HEK293 (cell line): ENCODE data around the gene COL7A1.

Source experiments
- ZBTB7A ChIP-seq: fragments of 450-650 bp; formaldehyde crosslinking; IDR thresholded peaks from 2 replicates; pipeline ENCODE4 v1.5.1; 2016; ENCODE audit warnings: low read depth, missing biosample characterization, missing genetic modification characterization
- ZNF660 ChIP-seq: fragments of 450-650 bp; IDR thresholded peaks from 2 replicates; pipeline ENCODE4 v1.5.1; 2018; ENCODE audit warnings: missing biosample characterization, mild to moderate bottlenecking, missing genetic modification characterization
- TF ChIP-seq, protein P1 (sequence below): fragments of 450-650 bp; formaldehyde crosslinking; IDR thresholded peaks from 2 replicates; pipeline ENCODE4 v1.5.1; 2016; ENCODE audit warnings: missing biosample characterization, missing genetic modification characterization
- TF ChIP-seq, protein P2 (sequence below): fragments of 450-650 bp; formaldehyde crosslinking; IDR thresholded peaks from 2 replicates; pipeline ENCODE4 v1.5.1; 2016; ENCODE audit warnings: missing biosample characterization, missing genetic modification characterization

DNA sequence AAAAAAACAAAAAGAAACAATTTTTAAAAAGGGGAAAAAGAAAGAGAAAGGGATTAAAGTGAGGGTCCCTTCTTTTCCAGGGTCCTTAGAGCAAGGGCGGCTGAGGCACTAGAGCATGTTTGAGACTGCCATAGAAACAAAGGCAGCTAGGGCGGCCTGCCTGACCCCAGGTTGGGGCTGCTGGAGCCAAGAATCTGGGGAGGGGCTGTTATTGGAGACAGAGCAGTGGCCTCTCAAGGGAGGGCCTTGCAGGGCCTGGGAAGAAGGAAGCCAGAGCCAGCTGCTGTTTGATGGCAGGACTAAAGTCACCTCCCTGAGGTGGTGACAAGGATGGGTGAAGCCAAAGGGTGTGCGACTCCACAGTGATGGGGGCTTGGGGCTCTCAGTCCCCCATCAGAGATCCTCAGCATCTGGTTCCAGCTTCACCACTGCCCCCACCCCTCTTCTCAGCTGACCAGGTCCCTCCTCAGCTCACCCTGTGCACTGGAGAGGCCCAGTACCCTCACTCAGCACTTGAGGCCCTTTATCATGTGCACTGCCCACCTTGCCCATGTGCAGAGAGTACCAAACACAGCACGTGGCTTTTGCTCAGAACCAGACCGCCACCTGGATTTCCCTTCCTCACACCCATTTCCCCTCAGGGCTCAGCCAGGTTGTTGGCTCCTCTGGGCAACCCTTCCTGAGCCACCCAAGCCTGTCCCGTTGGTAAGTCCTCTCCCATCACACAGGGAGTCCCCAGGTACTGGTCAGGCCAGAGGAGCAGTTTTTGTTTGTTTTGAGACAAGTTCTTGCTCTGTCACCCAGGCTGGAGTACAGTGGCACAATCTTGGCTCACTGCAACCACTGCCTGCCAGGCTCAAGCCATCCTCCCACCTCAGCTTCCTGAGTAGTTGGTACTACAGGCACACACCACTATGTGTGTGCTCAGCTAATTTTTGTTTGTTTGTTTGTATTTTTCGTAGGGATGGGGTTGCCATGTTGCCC lies 24.7 kb upstream of the COL7A1 start:
- TF ChIP-seq ZNF660 (no peak), ZBTB7A (tag by site-specific recombination) (no peak)
- TF ChIP-seq, protein P1, sequence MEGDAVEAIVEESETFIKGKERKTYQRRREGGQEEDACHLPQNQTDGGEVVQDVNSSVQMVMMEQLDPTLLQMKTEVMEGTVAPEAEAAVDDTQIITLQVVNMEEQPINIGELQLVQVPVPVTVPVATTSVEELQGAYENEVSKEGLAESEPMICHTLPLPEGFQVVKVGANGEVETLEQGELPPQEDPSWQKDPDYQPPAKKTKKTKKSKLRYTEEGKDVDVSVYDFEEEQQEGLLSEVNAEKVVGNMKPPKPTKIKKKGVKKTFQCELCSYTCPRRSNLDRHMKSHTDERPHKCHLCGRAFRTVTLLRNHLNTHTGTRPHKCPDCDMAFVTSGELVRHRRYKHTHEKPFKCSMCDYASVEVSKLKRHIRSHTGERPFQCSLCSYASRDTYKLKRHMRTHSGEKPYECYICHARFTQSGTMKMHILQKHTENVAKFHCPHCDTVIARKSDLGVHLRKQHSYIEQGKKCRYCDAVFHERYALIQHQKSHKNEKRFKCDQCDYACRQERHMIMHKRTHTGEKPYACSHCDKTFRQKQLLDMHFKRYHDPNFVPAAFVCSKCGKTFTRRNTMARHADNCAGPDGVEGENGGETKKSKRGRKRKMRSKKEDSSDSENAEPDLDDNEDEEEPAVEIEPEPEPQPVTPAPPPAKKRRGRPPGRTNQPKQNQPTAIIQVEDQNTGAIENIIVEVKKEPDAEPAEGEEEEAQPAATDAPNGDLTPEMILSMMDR = no peak
- TF ChIP-seq, protein P2, sequence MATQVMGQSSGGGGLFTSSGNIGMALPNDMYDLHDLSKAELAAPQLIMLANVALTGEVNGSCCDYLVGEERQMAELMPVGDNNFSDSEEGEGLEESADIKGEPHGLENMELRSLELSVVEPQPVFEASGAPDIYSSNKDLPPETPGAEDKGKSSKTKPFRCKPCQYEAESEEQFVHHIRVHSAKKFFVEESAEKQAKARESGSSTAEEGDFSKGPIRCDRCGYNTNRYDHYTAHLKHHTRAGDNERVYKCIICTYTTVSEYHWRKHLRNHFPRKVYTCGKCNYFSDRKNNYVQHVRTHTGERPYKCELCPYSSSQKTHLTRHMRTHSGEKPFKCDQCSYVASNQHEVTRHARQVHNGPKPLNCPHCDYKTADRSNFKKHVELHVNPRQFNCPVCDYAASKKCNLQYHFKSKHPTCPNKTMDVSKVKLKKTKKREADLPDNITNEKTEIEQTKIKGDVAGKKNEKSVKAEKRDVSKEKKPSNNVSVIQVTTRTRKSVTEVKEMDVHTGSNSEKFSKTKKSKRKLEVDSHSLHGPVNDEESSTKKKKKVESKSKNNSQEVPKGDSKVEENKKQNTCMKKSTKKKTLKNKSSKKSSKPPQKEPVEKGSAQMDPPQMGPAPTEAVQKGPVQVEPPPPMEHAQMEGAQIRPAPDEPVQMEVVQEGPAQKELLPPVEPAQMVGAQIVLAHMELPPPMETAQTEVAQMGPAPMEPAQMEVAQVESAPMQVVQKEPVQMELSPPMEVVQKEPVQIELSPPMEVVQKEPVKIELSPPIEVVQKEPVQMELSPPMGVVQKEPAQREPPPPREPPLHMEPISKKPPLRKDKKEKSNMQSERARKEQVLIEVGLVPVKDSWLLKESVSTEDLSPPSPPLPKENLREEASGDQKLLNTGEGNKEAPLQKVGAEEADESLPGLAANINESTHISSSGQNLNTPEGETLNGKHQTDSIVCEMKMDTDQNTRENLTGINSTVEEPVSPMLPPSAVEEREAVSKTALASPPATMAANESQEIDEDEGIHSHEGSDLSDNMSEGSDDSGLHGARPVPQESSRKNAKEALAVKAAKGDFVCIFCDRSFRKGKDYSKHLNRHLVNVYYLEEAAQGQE (tag by site-specific recombination) = no peak
